ENCODE data around the gene TBC1D9. TPM values are rescaled to one million over a fixed set of nuclear protein-coding genes. Genes with fewer than 3 reads are reported as not detected.

The TBC1D9 gene
- total and polyA plus RNA-seq, 11 donors = 4.6 to 26.5 (median 13.3) TPM

DNA sequence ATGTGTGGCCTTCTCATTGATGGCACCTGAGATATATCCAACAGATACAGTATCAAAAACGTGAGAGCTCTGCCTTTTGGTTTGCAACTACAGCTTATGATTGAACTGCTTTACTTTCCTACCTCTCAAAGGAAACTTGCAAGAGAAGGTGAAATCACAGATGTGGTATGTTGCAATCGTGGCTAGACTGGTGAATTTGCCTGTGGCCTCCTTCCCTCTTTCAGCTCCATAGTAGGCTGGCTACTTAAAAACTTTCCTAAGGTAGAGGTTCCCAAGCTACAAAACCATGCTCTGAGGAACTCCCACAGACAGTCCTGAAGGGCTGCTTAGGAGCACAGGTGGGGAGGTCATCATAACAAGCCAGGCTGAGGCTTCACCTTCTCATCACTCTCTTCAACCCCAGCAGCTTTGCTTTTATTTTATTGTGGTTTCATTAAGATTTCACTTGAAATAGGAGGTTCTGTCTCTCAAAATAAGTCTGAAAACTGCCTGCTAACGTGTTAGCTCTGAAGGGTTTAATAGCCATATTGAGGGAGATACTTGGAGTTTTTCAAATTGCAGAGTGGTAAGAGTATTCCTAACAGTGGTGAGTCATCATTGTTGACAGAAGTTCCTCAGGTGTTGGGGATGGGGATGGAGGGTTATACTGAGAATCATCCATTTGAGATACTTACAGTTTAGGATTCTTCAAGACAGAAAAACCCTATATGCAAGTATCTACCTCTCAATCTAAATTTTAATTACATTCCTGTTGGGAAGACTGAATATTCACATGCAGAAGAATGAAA lies 93.9 kb downstream of the TBC1D9 start:
- TF ChIP-seq, protein P1, sequence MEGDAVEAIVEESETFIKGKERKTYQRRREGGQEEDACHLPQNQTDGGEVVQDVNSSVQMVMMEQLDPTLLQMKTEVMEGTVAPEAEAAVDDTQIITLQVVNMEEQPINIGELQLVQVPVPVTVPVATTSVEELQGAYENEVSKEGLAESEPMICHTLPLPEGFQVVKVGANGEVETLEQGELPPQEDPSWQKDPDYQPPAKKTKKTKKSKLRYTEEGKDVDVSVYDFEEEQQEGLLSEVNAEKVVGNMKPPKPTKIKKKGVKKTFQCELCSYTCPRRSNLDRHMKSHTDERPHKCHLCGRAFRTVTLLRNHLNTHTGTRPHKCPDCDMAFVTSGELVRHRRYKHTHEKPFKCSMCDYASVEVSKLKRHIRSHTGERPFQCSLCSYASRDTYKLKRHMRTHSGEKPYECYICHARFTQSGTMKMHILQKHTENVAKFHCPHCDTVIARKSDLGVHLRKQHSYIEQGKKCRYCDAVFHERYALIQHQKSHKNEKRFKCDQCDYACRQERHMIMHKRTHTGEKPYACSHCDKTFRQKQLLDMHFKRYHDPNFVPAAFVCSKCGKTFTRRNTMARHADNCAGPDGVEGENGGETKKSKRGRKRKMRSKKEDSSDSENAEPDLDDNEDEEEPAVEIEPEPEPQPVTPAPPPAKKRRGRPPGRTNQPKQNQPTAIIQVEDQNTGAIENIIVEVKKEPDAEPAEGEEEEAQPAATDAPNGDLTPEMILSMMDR (IDR thresholded peaks at IDR 0.05) = no peak
- TF ChIP-seq POLR2A (IDR thresholded peaks at IDR 0.05) = no peak
- DNase-seq (no peak), ATAC-seq (no peak)
- Histone ChIP-seq H3K36me3 (peaks cover 0 to 99% (median 74%) of the 10 kb centered on the region in 9 donors), H3K4me3 (no peak overlapping the region), H3K27ac (no peak overlapping the region), H3K4me1 (peaks cover 0 to 7% (median 0%) of the 10 kb centered on the region in 12 donors), H3K9me3 (no peaks in the 10 kb centered on the region), H3K27me3 (no peaks in the 10 kb centered on the region)
- 78 to 90% (median 86%) methylated on average over 3 of the region's 3 CpGs for WGBS, 4 donors
- intact Hi-C loops (cut with DNase I) = no loop called here

DNA sequence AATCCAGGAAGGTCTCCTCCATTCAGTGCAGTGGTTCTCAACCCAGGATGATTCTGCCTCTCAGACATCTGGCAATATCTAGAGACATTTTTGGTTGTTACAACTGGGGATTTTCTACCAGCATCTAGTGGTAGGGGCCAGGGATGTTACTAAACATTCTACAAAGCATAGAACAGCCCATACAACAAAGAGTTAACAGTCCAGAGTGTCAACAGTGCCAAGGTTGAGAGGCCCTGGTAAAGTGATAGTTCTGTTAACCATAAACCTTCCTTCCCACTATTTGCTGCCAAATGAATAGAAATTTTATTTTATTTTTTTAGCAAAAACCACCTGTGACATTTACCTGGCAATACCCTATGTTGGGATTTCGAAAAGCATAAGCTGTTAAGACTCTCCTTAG lies 94.6 kb downstream of the TBC1D9 start:
- H3K27me3 ChIP-seq = no peaks in the 10 kb centered on the region
- no peak overlapping the region for H3K4me3 ChIP-seq
- intact Hi-C loops (cut with DNase I) = no loop called here
- ATAC-seq (no peak), DNase-seq (no peak)
- 95 to 100% (median 96%) methylated on average over 1 of the region's 1 CpG for WGBS, 4 donors
- peaks cover 0 to 100% (median 74%) of the 10 kb centered on the region in 9 donors for H3K36me3 ChIP-seq
- H3K9me3 ChIP-seq = no peaks in the 10 kb centered on the region
- H3K27ac ChIP-seq = no peak overlapping the region
- TF ChIP-seq POLR2A (IDR thresholded peaks at IDR 0.05) = no peak
- TF ChIP-seq, protein P1 (IDR thresholded peaks at IDR 0.05) = no peak
- no peaks in the 10 kb centered on the region for H3K4me1 ChIP-seq

DNA sequence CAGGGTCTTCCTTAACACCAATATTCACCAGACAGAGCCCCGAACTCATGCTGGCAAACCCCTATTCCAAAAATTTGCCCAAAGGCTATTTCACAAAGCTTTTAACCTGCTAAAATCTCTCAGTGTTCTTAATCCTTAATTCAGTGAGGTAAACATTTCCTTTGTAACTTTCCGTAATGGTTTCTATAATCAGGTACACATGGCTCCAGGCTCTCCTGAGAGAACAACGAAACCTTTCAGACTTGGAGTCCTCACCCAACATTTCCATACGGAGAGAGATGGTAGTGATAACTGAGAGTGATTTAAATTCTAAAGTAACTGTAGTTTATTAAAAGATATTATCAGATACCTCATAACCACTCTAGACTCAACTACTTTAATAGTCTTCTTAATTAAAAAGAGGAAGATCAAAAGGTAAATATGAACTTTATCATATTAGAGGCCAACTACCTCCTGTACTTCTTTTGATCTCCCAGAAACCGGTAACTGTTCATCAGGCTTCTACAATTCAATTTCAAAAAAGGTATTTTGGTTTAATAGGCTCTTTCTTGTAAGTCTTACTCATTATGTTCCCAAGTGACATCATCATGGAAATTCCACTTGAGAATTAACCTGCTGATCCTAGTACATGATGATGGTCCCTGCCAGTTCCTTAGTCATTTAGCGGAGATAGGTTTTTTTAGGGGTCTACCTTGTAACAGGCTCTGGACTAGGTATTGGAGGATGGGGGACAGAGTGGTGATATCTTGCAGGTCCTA lies 96.1 kb downstream of the TBC1D9 start:
- no peaks in the 10 kb centered on the region for H3K9me3 ChIP-seq
- DNase-seq (no peak), ATAC-seq (no peak)
- H3K4me3 ChIP-seq = no peak overlapping the region
- H3K4me1 ChIP-seq = no peaks in the 10 kb centered on the region
- no peaks in the 10 kb centered on the region for H3K27me3 ChIP-seq
- intact Hi-C loops (cut with DNase I) = no loop called here
- H3K36me3 ChIP-seq = peaks cover 0 to 100% (median 77%) of the 10 kb centered on the region in 9 donors
- 94 to 97% (median 96%) methylated on average over 6 of the region's 6 CpGs for WGBS, 4 donors
- TF ChIP-seq, protein P1 (IDR thresholded peaks at IDR 0.05) = no peak
- TF ChIP-seq POLR2A (IDR thresholded peaks at IDR 0.05) = no peak
- no peak overlapping the region for H3K27ac ChIP-seq

DNA sequence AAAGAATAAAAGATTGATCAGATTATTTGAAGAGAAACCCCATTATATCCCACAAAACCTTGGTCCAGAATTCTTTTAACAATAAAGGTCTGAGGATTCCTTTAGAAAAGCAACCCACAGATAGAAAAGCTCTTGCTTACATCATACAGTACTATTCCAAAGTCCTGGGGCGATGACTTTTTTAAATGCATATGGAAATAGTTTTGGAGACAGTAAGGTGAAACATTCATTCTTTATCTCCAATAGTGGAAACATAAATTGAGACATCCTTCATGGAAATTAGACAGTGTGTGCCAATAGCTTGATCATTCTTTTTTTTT lies 101.7 kb downstream of the TBC1D9 start:
- TF ChIP-seq, protein P1 (IDR thresholded peaks at IDR 0.05) = no peak
- no peak for TF ChIP-seq POLR2A (IDR thresholded peaks at IDR 0.05)
- Histone ChIP-seq H3K27ac (no peak overlapping the region), H3K4me3 (no peak overlapping the region), H3K9me3 (no peaks in the 10 kb centered on the region), H3K27me3 (no peaks in the 10 kb centered on the region), H3K4me1 (peaks cover 0 to 9% (median 2%) of the 10 kb centered on the region in 12 donors), H3K36me3 (peaks cover 0 to 93% (median 76%) of the 10 kb centered on the region in 9 donors)
- intact Hi-C loops (cut with DNase I) = no loop called here
- WGBS, 4 donors = 88 to 96% (median 90%) methylated on average over 1 of the region's 1 CpG
- DNase-seq = no peak
- ATAC-seq = no peak
